ENCODE results near the gene SLC38A4.

The SLC38A4 gene

DNA sequence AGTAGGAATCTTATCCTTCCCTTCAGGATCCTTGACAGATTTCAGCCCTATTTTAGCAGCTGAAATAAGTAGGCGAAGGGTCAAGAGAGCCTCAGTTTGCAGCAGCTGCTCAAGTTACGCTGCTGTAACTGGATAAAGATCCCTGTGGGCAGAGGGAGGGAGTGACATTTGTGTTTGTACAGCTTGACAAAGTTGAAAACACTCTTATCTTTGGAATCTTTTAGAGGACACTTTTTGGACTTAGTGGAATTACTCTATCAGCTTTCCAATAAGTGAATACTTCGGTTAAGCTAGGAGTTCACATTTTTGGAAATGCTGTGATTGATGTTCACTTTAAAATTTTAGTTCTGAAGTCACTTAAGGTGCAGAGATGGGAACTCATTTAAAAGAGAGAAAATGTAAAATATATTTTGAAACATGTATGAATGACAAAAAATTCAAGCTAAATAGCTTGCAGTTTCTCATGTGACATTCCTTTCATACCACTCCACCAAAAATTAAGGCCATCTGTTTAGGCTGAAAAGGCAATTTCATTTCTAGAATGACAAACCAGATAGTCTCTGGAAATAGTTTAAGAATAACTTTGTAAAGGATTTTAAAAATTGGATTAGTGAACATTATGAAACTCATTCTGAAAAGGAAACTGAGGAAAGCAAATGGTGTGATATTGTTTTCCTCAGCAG, 55.2 kb downstream of the SLC38A4 start:
- no peak for TF ChIP-seq CTCF (IDR thresholded peaks at IDR 0.05)

DNA sequence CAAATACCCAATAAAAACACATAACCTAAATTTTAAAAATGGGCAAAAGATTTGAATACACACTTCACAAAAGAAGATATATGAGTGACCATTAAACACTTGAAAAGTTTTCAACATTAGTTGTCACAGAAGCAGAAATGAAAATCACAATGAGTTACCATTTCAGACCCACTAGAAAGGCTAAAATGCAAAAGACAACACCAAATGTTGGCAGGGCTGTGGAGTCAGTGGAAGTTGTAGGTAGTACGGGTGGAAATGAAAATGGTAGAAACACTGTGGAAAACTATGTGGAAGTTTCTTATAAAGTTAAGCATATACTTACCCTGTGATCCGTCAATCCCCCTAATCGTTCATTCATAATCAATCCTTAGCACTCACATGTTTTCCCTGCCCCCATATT, 61.8 kb downstream of the SLC38A4 start:
- H3K27me3 ChIP-seq: no peaks in the 10 kb centered on the region
- intact Hi-C loops (cut with DNase I; ENCODE audit: low total_unique reads): no loop called here
- H3K4me3 ChIP-seq: no peak overlapping the region
- no peak overlapping the region for H3K27ac ChIP-seq
- peaks cover 0 to 9% (median 0%) of the 10 kb centered on the region in 3 donors for H3K9me3 ChIP-seq
- H3K4me1 ChIP-seq: no peaks in the 10 kb centered on the region
- no peak for TF ChIP-seq CTCF (IDR thresholded peaks at IDR 0.05)
- H3K36me3 ChIP-seq: no peaks in the 10 kb centered on the region
- DNase-seq: no peak

More for the DNA sequence above, 55.2 kb downstream of the SLC38A4 start:
- H3K27ac ChIP-seq: no peak overlapping the region
- H3K4me3 ChIP-seq: no peak overlapping the region
- no peak for DNase-seq
- no peaks in the 10 kb centered on the region for H3K36me3 ChIP-seq
- H3K27me3 ChIP-seq: no peaks in the 10 kb centered on the region
- no peaks in the 10 kb centered on the region for H3K9me3 ChIP-seq
- H3K4me1 ChIP-seq: peaks cover 0 to 33% (median 9%) of the 10 kb centered on the region in 4 donors
- intact Hi-C loops (cut with DNase I; ENCODE audit: low total_unique reads): no loop called here

GRCh38 chr12:46763230-46763629, 62.6 kb downstream of the SLC38A4 start:
- H3K4me3 ChIP-seq: no peak overlapping the region
- DNase-seq: no peak
- no peaks in the 10 kb centered on the region for H3K36me3 ChIP-seq
- peaks cover 0 to 16% (median 0%) of the 10 kb centered on the region in 3 donors for H3K9me3 ChIP-seq
- no peaks in the 10 kb centered on the region for H3K27me3 ChIP-seq
- intact Hi-C loops (cut with DNase I; ENCODE audit: low total_unique reads): no loop called here
- H3K4me1 ChIP-seq: no peaks in the 10 kb centered on the region
- H3K27ac ChIP-seq: no peak overlapping the region
- TF ChIP-seq CTCF (IDR thresholded peaks at IDR 0.05): no peak

GRCh38 chr12:46754550-46754949, 71.2 kb downstream of the SLC38A4 start:
- Histone ChIP-seq H3K4me1 (no peaks in the 10 kb centered on the region), H3K27ac (no peak overlapping the region), H3K9me3 (peaks cover 0 to 18% (median 0%) of the 10 kb centered on the region in 3 donors), H3K27me3 (no peaks in the 10 kb centered on the region), H3K36me3 (no peaks in the 10 kb centered on the region), H3K4me3 (no peak overlapping the region)
- no peak for TF ChIP-seq CTCF (IDR thresholded peaks at IDR 0.05)
- intact Hi-C loops (cut with DNase I; ENCODE audit: low total_unique reads): no loop called here
- no peak for DNase-seq

GRCh38 chr12:46752396-46752795, 73.4 kb downstream of the SLC38A4 start:
- intact Hi-C loops (cut with DNase I; ENCODE audit: low total_unique reads): no loop called here
- DNase-seq: no peak
- no peak overlapping the region for H3K4me3 ChIP-seq
- H3K36me3 ChIP-seq: no peaks in the 10 kb centered on the region
- no peak for TF ChIP-seq CTCF (IDR thresholded peaks at IDR 0.05)
- H3K4me1 ChIP-seq: no peaks in the 10 kb centered on the region
- no peak overlapping the region for H3K27ac ChIP-seq
- H3K9me3 ChIP-seq: no peaks in the 10 kb centered on the region
- H3K27me3 ChIP-seq: no peaks in the 10 kb centered on the region
